Kidney capillary endothelial cell (primary cell): Measurements from ENCODE around the gene STAP2.

ENCODE experiments used
- DNase-seq: peaks from one replicate; pipeline ENCODE4 v3.0.0-alpha.2; 2018; ENCODE audit warnings: low spot score

Gene STAP2

GRCh38 chr19:4370418-4371041, 31.9 kb upstream of the STAP2 start:
- DNase-seq, result no peak

DNA sequence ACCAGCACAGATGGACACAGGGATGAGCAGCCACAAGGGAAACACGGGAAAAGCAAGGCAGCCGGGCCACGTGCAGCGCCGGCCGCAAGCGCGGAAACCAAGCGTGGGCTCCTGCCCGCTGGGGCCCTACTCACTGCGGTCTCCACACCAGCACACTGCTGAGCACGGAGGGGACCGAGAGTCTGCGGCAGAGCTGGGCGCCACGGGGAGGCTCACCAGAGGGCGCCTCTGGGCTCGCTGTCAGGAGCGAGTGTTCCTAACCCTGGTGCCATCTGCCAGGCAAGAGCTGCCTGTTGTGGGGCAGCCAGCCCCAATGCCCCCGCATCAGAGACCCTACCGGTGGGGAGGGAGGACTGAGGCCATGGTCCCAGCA, 31.2 kb upstream of the STAP2 start:
- DNase-seq, result no peak

DNA sequence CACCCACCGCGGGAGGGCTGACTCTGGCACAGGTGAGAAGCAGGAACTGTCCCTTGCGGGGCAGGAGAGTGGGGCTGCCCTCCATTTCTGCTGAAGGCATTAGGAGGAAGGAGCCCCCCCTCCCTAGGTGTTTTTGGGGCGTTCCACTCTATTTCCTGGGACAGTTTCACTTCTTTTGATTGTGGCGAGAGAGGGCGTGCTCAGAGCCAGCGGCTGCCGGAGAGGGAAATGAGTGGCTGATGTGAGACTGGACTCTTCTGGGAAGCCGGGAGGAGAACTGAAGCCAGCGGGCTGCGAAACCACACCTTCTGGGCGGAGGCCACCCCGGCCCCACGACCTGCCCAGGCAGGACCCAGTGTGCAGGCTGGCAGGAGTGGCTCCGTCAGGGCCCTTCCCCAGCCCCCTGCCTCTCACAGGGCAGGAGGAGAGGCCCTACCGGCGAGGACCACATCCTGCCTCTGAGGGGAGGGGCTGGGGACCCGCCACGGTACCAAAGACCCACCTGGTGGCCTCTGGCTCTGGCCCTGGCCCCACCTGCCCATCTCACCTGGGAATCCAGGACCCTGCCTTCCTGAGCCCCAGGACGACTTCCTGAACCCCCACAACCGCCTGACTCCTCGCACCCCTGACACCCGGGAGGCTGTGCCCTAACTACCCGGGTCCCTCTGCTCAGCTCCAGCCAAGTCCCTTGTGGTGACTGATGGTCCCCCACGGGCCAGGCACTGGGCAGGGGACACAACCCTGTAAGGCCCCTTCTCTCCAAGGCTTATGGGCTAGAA, 30.7 kb upstream of the STAP2 start:
- DNase-seq, result no peak

- no peak for DNase-seq
Measured at GRCh38 chr19:4368128-4368820, 29.6 kb upstream of the STAP2 start.

DNA sequence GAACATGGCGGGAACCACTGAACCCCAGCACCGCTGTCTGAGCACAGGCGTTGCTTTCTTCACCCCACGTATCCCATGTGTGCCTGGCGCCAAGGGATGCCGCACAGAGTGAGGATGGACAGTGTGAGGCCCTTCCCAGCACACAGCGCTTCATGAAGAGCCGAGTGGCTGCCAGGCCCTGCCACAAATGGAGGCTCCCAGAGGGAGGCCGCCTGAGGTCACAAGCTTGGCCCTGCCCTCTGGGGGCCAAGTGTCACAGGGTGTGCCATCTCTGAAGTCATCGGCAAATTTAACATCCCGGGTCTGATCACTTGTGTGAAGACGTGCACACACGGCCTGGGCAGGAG, 29.1 kb upstream of the STAP2 start:
- no peak for DNase-seq

- no peak for DNase-seq
Measured at GRCh38 chr19:4367336-4367723, 28.7 kb upstream of the STAP2 start.

DNA sequence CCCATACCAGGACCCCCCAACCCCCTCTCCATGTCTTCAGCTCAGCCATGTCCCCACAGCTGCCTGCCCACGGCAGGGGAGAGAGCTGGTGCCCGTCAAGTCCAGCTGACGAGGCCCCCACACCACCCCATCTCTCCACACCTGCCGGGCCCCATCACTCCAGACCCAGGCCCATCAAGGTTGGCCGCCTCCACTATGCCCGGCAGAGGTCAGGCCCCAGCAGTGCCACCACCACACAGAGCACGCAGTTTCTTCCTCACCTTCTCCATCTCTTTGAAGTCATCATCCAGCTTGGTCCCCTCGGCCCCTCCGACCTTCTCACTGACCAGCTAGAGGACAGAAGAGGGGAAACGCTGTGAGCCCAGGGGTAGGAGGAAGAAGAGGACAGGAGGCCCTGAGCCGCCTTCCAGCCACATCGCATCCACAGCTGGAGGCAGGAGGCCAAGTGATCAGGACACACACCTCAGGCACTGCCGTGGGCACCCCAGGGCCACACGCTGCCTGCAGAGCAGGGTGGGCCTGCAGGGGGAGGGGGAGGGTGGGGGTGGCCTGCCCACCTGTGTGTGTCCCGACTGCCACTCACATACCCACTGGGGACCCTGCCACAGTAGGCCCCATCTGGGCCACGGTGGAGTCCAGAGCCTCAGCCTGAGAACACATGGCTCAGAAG, 28.2 kb upstream of the STAP2 start:
- no peak for DNase-seq

GRCh38 chr19:4365791-4366665, 27.4 kb upstream of the STAP2 start:
- DNase-seq, result no peak

GRCh38 chr19:4365341-4365740, 26.7 kb upstream of the STAP2 start:
- DNase-seq, result no peak

DNA sequence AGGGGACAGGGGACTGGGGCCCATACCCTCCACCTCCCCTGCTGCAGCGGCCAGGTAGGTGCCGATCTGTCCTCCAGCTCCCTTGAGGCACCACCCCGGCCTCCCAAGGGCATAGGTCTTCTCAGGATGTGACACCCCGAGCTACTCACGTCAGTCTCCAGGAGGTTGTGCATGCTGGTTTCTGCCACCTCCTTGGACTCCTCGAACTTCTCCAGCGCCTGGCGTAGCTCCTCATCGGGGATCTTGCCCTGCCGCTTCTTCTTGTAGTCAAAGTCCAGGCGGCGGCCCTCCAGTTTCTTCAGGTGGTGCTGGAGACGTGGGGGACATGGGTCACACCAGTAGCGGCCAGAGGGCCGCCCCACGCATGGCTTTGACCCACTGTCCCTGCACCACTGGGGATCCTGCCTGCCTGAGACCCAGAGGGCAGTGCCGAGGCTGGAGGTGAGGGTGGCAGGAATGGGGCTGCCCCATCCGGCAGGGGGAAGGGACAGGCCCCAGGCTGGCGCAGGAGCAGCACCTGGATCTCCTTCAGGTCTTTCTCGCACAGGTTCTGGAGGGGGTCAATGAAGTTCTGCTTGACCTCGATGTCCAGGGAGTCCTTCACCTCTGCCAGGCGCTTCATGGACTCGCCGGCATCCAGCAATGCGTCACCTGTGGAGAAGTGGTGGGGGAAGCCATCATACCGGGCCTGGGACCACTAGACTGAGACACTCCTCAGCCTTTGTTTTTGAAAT, 25.1 kb upstream of the STAP2 start:
- DNase-seq, result no peak

DNA sequence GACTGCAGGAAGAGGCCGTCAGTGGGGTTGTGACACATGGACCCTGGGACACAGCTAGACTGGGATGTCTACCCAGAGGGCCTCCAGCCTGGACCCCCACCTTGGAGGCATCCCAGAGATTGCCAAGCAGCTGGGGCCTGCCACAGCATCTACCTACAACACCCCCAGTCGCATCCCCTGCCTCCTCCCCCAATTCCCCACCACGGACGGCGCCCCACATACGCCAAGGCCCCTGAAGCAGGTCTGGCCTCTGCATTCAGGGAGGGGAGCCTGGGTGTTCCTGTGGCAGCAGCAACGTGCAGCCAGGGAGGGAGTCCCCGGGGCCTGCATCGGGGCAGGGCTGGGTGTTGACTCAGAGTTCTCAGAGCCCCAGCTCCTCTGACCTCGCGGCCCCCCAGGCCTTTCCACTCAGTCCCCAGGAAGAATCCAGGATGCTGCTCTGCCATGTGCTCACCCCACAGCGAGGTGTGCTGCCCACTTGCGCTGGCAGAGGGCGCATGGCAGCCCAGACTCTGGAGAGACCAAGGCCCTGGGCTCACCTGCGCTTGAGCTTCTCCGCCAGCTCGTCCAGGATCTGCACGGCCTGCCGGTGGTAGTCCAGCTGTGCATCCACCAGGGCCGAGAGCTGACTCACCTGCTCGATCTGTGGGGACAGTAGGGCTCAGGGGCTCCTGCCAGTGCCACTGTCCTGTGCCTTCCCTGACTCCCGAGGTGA, 24.4 kb upstream of the STAP2 start:
- no peak for DNase-seq

DNA sequence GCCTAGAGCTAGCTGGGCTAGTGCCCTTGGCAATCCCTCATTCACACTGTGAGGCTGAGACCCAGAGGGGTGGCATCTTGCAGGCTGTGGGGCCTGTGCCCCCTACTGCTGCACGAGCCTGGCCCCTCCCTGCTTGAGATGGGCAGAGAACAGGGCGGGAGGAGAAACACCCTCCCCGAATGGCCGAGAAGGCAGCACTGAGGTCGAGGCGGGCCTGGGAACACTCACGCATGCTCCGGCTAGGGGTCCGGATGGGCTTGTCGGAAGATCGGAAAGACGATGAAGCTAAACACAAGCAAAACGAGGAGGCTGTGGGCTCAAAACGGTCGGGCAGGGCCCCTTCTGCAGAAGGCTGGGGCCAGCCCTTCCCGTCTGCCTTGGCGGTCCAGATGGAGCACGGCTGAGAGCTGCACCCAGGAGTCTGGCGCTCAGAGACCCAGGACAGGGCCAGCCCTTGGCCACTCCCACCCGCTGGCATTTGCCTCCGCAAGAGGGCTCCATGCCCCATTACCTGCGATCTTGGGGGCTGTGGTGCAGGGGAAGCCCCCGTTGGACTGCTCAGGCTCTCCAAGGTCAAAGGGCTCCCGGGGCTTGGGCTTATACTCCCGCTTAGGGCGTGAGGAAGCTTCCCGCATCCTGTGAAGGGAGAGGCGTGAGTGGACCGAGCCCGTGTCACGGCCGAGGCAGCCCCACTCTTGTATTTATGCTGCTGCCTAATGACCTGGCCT, 23.6 kb upstream of the STAP2 start:
- no peak for DNase-seq

DNA sequence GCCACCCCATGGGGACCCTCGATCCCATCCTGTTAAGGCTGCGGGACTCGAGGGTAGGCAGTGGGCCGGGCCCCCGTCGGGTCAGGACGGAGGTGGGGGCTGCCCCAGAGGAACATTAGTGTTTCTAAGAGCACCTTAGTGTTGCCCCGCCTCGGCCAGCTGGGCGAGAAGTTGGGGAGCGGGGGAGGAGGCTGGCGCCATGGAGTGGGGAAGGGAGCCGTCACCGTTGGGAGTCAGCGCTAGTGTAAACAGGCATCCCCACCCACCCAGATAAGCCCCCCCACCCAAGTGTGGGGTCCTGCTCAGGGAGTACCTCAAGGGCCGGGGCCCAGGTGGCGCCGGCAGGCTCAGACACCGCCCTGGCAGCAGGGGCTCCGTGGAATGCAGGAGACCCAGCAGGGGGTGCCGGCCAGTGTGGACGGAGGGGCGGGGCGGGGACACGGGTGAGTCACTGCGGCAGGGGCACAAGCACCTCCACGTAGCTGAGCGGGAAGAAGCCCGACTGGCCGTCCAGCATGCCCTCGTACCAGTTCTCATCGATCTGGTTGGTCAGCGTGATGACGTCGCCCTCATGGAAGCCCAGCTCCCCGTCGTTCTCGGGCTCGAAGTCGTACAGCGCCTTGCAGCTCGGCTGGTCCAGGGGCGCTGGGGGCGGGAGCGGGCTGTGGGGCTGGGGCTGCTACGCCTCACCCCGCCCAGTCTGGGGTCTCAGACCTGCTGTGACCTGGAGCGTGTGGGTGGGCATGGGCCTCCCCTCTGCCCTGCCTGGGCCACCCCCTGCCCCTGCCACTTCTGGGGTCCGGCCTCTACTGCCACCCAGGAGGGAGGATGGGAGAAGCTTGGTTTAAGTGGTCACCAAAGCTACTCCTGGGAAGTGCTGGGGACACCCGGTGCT, 22.8 kb upstream of the STAP2 start:
- DNase-seq, result no peak

GRCh38 chr19:4360641-4361151, 22.1 kb upstream of the STAP2 start:
- DNase-seq, result no peak

DNA sequence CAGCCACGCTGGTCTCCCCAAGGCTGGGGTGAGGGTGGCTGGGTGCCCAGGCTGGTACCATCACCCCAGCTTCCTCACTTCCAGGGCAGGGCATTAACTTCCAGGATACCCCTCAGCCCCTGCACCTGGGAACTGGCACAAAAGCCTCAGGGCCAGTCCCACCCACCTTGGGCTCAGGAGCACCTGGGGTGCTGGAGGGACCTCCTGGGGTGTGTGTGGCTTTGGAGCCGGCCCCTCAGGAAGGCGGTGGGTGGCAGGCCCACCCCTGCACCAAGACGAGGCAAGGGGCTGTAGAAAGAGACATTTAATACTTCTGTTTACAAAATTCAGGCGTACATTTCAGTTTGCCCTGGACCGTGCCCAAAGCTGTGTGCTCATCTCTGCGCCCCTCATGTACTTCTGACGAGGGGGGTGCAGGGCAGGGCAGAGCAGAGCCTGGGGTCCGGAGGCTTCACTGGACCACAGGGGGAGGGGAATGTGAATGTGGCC, 21.5 kb upstream of the STAP2 start:
- DNase-seq, result no peak

DNA sequence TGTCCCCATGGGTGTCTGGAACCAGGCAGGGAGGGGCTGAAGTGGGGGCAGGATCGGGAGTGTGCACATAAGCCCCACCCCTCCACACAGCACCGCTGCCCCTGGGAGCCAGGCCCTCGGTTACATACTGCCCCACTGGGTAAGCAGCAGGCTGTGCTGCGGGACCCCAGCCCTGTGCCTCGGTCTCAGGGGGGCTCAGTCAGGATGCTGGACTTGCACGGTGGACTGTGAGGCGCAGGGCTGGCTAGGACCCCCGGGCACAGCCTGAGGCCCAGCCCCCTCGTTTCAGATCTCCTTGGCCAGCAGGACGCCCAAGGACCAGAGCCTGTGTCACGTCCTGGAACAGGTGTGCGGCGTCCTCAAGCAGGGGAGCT, 21.0 kb upstream of the STAP2 start:
- no peak for DNase-seq

DNA sequence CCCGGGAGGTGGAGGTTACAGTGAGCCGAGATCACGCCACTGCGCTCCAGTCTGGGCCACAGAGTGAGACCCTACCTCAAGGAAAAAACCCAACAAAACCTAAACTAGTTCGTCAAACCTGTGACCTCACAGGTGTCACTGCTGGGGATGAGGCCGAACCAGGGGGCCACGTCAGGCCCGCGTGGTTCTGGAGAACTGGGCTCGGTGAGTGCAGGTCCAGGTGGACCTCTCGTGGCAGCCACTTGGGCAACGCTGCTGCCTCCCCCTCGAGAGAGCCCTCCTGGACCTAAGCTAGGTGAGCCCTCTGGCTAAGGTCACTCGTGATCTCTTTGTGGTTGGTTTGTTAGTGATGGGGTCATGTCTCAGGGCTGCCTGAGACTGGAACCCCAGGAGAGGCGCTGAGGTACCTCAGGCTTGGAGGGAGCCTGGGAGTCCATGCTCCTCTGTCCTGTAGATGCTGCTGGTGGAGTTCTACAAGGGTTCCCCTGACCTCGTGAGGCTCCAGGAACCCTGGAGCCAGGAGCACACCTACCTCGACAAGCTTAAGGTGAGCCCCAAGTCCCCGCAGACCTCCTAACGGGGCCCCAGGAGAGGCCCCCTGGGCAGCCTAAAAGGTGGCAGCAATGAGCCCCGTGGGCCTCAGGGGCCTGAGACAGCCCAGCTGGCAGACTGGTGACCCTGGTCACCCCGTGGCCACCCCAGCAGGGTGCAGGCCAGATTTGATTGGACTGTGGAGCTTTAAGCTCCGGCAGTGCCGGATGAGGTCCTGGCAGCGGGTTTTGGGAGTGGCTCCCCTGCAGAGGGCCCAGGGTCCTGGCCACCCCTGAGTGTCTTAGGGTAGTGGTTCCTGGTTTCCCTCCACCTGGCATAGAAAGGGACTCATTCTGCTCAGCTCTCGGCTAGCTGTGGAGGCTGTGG, 20.3 kb upstream of the STAP2 start:
- DNase-seq, result no peak
